A673 (cell line): ENCODE results near the gene TXNDC17.

Source experiments
- CTCF ChIP-seq: fragments of 300-800, 200-600 bp; sonication (generic); conservative IDR thresholded peaks from 2 replicates; pipeline ENCODE4 v1.5.1; 2017; ENCODE audit warnings: low read depth, mild to moderate bottlenecking, antibody characterized with exemption, low read length, moderate library complexity, mixed read lengths
- EZH2 ChIP-seq: fragments of 200-600 bp; sonication (generic); IDR thresholded peaks from 2 replicates; pipeline ENCODE4 v1.6.1; 2017; ENCODE audit warnings: borderline replicate concordance, low read depth, mild to moderate bottlenecking, mixed read lengths, antibody characterized with exemption, low read length; ENCODE audit not compliant: poor library complexity, severe bottlenecking

GRCh38 chr17:6648181-6648580 lies 7.3 kb downstream of the TXNDC17 start:
- peak; percentile 27; the same call in 1 of the 2 replicates for TF ChIP-seq CTCF
- no peak for TF ChIP-seq EZH2
